NT2/D1 (cell line): ENCODE data around the gene PARD6B.
A peak's percentile ranks its signal among the peaks of the same experiment; 100 is the strongest.
"Not testable (repeated sequence)": the region's sequence is repeated elsewhere in the genome, so short reads cannot be mapped to it uniquely, and the experiment has no call there.

Experiments used
- DNase-seq: peaks from one replicate; pipeline ENCODE4 v3.0.0-alpha.2; 2011; ENCODE audit warnings: low read depth, low spot score
- H3K27me3 ChIP-seq: 2 replicates; pipeline ENCODE4 v1.6.0; 2011; ENCODE audit warnings: mild to moderate bottlenecking; ENCODE audit not compliant: insufficient read length, insufficient read depth
- H3K36me3 ChIP-seq: 2 replicates; pipeline ENCODE4 v1.6.1; 2011; ENCODE audit warnings: mild to moderate bottlenecking, low read length, mixed read lengths; ENCODE audit not compliant: insufficient read depth, insufficient read length
- H3K4me1 ChIP-seq: 2 replicates; pipeline ENCODE4 v1.5.1; 2011; ENCODE audit not compliant: insufficient read depth, insufficient read length
- H3K4me3 ChIP-seq: 2 replicates; pipeline ENCODE4 v1.5.1; 2011; ENCODE audit warnings: low read depth; ENCODE audit not compliant: insufficient read length
- H3K9ac ChIP-seq: 2 replicates; pipeline ENCODE4 v1.6.0; 2011; ENCODE audit warnings: low read depth; ENCODE audit not compliant: insufficient read length
- H3K9me3 ChIP-seq: 2 replicates; pipeline ENCODE4 v1.5.1; 2011; ENCODE audit warnings: mild to moderate bottlenecking, low read length; ENCODE audit not compliant: insufficient read depth
- SUZ12 ChIP-seq: IDR thresholded peaks from 2 replicates; pipeline ENCODE4 v1.6.1; 2011; ENCODE audit not compliant: insufficient read length, insufficient read depth; ENCODE audit errors: extremely low read depth
- YY1 ChIP-seq: IDR thresholded peaks from 2 replicates; pipeline ENCODE4 v1.6.1; 2011; ENCODE audit not compliant: insufficient read length, insufficient read depth
- ZNF274 ChIP-seq: IDR thresholded peaks from 2 replicates; pipeline ENCODE4 v1.6.1; 2011; ENCODE audit warnings: mild to moderate bottlenecking, low read depth, low read length

The PARD6B gene

DNA sequence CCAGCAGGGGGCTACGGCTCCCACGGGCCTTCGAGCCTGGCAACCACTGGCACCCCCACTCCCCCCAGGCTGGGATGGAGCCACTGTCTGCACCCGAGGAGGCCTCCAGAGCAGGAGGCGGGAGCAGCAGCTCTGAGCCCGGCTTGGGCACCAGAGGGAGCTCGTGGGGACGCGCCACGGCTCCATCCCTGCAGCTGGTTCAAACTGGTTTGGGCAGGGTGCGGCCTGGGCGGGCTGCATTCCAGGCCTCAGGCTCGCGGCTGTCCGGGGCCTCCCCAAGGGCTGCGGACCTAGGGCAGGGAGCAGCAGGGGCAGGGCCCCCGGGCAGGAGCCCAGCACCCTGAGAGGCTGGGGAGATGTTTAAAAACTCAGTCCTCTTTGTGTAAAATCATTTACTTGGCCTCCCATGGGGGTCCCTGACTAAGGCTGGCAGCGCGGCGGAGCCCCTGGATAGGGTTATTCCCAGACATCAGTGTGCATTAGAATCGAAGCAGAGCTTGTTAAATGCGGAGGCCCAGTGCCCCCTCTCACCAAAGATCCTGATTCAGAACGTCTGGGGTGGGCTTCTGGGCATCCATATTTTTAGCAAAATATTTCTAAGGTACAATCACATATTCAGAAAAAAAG is 59.4 kb downstream of the PARD6B start:
- DNase-seq, result peak; percentile 90
- Histone ChIP-seq H3K27me3 (no peaks in the 10 kb centered on the region), H3K4me3 (no peak overlapping the region), H3K9me3 (no peaks in the 10 kb centered on the region), H3K4me1 (no peaks in the 10 kb centered on the region), H3K9ac (peak overlapping the region; percentile 52), H3K36me3 (no peaks in the 10 kb centered on the region)
- TF ChIP-seq ZNF274 (no peak), SUZ12 (no peak), YY1 (no peak)

GRCh38 chr20:50792708-50793574 is 61.6 kb downstream of the PARD6B start:
- H3K36me3 ChIP-seq, result no peaks in the 10 kb centered on the region
- H3K4me3 ChIP-seq, result no peak overlapping the region
- no peaks in the 10 kb centered on the region for H3K4me1 ChIP-seq
- no peak for DNase-seq
- peak overlapping the region; percentile 38 for H3K9ac ChIP-seq
- no peak for TF ChIP-seq SUZ12
- TF ChIP-seq ZNF274, result no peak
- no peak for TF ChIP-seq YY1
- no peaks in the 10 kb centered on the region for H3K9me3 ChIP-seq
- H3K27me3 ChIP-seq, result no peaks in the 10 kb centered on the region

DNA sequence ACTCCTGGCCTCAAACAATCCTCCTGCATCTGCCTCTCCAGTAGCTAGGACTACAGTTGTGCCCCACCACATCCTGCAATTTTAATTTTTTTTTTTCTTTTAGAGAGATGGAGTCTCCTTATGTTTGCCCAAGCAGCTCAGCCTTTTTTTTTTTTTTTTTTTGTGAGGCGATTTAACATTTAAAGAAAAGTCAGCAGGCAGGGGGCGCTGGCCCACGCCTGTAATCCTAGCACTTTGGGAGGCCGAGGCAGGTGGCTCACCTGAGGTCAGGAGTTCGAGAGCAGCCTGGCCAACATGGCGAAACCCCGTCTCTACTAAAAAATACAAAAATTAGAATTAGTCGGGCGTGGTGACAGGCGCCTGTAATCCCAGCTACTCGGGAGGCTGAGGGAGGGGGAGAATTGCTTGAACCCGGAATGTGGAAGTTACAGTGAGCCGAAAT is 62.2 kb downstream of the PARD6B start:
- H3K9ac ChIP-seq, H3K27me3 ChIP-seq, H3K9me3 ChIP-seq, H3K36me3 ChIP-seq, H3K4me1 ChIP-seq, H3K4me3 ChIP-seq: not testable (repeated sequence)
- peak; percentile 51 for DNase-seq

- H3K4me3 ChIP-seq, result peak overlapping the region; percentile 71
- TF ChIP-seq SUZ12 (no peak), ZNF274 (no peak), YY1 (no peak)
- no peaks in the 10 kb centered on the region for H3K4me1 ChIP-seq
- H3K9ac ChIP-seq, result peak overlapping the region; percentile 12
- H3K36me3 ChIP-seq, result no peaks in the 10 kb centered on the region
- peak; percentile 22 for DNase-seq
- H3K27me3 ChIP-seq, result no peaks in the 10 kb centered on the region
- H3K9me3 ChIP-seq, result no peaks in the 10 kb centered on the region
These were observed 62.9 kb downstream of the PARD6B start for GRCh38 chr20:50794181-50794845.

- TF ChIP-seq ZNF274 (no peak), SUZ12 (no peak), YY1 (no peak)
- no peaks in the 10 kb centered on the region for H3K4me1 ChIP-seq
- no peaks in the 10 kb centered on the region for H3K27me3 ChIP-seq
- peak; percentile 77 for DNase-seq
- no peaks in the 10 kb centered on the region for H3K36me3 ChIP-seq
- H3K9me3 ChIP-seq, result no peaks in the 10 kb centered on the region
- peak within 1 kb of the TSS; percentile 85 for H3K9ac ChIP-seq
- H3K4me3 ChIP-seq, result peak within 1 kb of the TSS; percentile 71
These were observed 63.7 kb downstream of the PARD6B start, which contains the start of gene BCAS4 for GRCh38 chr20:50794846-50795634. Gene BCAS4, plus strand, starts transcription at chr20:50795061. Its CDS starts 23 bp downstream, at chr20:50795084.

GRCh38 chr20:50797142-50797541 is 65.8 kb downstream of the PARD6B start:
- no peaks in the 10 kb centered on the region for H3K27me3 ChIP-seq
- no peak for TF ChIP-seq ZNF274
- no peak for TF ChIP-seq YY1
- TF ChIP-seq SUZ12, result no peak
- H3K36me3 ChIP-seq, result no peaks in the 10 kb centered on the region
- H3K4me3 ChIP-seq, result no peak overlapping the region
- H3K9me3 ChIP-seq, result no peaks in the 10 kb centered on the region
- no peak for DNase-seq
- no peak overlapping the region for H3K9ac ChIP-seq
- H3K4me1 ChIP-seq, result no peaks in the 10 kb centered on the region
